Fibroblast of the aortic adventitia (primary cell): Measurements from ENCODE around the gene COL4A6. TPM values are rescaled to one million over a fixed set of nuclear protein-coding genes. Genes with fewer than 3 reads are reported as not detected.

ENCODE experiments used
- DNase-seq: peaks from one replicate; pipeline ENCODE4 v3.0.0-alpha.2; 2010; ENCODE audit warnings: low read depth
- H3K4me3 ChIP-seq: 2 replicates; pipeline ENCODE4 v1.5.1; 2011; ENCODE audit warnings: low read depth, mild to moderate bottlenecking, control low read depth, low read length, moderate library complexity
- CTCF ChIP-seq: IDR thresholded peaks from 2 replicates; pipeline ENCODE4 v1.5.1; 2011; ENCODE audit warnings: mild to moderate bottlenecking, low read length, control low read depth, inconsistent platforms; ENCODE audit not compliant: insufficient read depth
- total RNA-seq: library from RNA; depleted of rRNA; stranded (reverse); fragments of >200 nt; gene quantifications from 2 replicates; pipeline ENCODE4 v1.2.3, GENCODE V29; 2012; ENCODE audit warnings: low replicate concordance

The COL4A6 gene
- total RNA-seq, 1 donor = 2.2 TPM

GRCh38 chrX:108268434-108269080 is 169.7 kb downstream of the COL4A6 start:
- H3K4me3 ChIP-seq = no peak overlapping the region
- DNase-seq = peak; percentile 19
- no peak for TF ChIP-seq CTCF

- peak; percentile 15 for DNase-seq
These were observed 170.7 kb downstream of the COL4A6 start for GRCh38 chrX:108267557-108267956.

GRCh38 chrX:108264376-108264775 is 173.8 kb downstream of the COL4A6 start:
- DNase-seq = no peak
- no peak overlapping the region for H3K4me3 ChIP-seq
- TF ChIP-seq CTCF = no peak

More at GRCh38 chrX:108267557-108267956, 170.7 kb downstream of the COL4A6 start:
- no peak for TF ChIP-seq CTCF
- no peak overlapping the region for H3K4me3 ChIP-seq

GRCh38 chrX:108261549-108262203 is 176.5 kb downstream of the COL4A6 start:
- H3K4me3 ChIP-seq = no peak overlapping the region

GRCh38 chrX:108257556-108257955 is 180.7 kb downstream of the COL4A6 start:
- no peak for DNase-seq
- no peak for TF ChIP-seq CTCF
- H3K4me3 ChIP-seq = no peak overlapping the region

More at GRCh38 chrX:108261549-108262203, 176.5 kb downstream of the COL4A6 start:
- no peak for TF ChIP-seq CTCF
- peak; percentile 53 for DNase-seq

- no peak overlapping the region for H3K4me3 ChIP-seq
- peak; percentile 32 for DNase-seq
- no peak for TF ChIP-seq CTCF
These were observed 183.6 kb downstream of the COL4A6 start for GRCh38 chrX:108254636-108255035.
